ENCODE results near the gene GUCY1B1.

The GUCY1B1 gene

DNA sequence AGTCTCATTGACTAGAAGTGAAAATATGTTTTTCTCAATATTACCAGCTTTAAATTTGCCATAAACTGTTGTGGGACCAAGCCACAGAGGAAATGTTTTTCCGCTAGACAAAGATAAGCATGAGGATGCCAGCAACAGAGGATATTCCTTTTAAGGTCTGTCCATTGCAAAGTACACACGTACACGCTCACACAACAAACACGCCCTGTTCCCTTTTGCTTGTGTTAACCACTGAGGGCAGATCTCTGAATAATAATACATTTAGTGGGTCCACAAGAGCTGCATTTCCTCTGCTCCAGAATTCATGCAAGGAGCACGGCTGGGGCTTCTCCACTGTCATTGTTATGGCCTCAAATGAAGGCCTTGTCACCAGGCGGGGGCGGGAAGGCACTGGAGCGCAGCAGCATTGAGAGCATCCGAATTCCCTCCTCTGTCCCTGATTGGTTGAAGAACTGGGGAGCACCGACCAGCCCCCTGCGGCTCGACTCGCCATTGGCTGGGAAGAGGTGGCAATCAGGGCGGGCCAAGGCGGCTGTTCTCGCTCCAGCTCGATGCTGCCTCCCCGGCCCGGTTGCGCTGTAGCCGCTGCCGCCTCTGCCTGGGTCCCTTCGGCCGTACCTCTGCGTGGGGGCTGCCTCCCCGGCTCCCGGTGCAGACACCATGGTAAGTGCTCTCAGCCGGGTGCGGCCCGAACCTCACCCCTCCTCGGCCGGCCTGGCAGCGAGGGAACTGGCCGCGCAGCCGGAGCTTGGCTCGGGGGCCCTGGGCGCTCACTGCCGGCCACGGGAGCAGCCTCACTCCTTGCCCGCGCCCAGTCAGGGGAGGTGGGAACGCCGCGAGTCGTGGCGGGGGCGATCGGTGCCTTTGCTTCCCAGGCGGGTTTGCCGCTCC, at the start of gene GUCY1B1:
Gene GUCY1B1 (plus strand): TSS at position 541 of the 891 bp plus-strand sequence. CDS start 120 bp downstream, at position 661.
- peak; percentile 63 for DNase-seq

DNA sequence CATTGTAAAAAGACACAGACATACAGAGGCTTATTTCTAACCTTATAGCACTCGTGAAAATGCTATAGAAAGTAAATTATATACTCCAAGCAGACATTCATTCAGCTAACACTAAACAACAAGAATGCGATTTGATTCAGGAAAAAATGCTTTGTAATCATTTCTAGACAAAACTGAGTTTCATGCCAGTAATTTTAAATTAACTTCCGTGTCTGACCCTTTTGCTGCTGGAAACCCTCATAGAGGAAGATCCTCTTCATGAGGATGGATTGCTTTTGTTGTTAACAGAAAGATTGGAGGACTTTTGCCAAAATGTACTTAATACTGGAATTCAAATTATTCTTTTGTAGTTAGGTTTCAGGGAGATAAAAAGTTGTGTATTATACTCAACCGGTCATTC, 48.9 kb upstream of the GUCY1B1 start:
- DNase-seq = no peak

DNA sequence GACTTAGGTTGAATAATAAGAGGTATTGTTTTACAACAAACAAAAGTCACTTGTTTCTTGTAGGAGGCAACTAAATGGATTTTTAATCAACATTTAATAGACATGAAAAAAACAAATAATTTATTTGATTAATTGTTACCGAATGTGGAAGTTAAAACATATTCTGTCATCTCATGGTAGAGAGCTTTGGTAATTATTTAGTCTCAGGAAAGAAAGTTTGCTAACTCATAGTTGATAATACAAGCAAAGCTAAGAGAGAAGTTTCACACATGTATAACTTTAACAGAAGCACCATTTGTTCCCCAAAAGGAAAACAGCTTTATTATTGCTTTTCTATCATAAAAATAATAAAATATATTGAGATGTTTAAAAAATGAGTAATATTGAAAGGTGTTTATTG, 47.3 kb upstream of the GUCY1B1 start:
- no peak for DNase-seq

DNA sequence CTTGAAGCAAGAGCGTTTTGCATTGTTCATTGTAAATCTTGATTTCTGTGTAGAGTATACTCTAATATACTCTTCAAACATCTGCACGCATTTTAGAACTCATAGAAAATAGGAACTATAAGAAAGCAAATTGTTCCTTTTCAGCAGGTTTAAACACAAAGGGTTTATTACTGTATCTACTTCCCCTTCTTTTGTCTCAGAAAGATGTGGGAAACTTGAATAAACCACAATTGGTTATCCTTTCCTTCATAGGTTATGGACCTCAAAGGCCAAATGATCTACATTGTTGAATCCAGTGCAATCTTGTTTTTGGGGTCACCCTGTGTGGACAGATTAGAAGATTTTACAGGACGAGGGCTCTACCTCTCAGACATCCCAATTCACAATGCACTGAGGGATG, 46.0 kb upstream of the GUCY1B1 start:
- DNase-seq = no peak

DNA sequence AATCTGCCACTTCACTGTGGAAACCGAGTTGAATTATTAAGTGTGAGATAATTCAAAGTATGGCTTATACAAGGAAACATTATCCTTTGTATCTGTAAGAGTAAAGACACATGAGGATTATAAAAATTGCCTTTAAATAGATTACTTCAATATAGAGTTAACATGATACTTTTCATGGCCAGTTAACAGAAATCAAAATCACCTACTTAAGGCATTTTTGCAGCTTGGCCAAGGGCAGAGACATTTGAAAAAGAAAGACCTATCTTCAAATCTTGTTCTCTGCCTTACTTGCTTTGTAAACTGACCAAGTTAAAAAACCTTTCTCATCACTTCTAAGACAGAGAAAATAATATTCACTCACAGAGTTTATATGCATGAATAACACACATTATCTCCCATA, 44.9 kb upstream of the GUCY1B1 start:
- no peak for DNase-seq

DNA sequence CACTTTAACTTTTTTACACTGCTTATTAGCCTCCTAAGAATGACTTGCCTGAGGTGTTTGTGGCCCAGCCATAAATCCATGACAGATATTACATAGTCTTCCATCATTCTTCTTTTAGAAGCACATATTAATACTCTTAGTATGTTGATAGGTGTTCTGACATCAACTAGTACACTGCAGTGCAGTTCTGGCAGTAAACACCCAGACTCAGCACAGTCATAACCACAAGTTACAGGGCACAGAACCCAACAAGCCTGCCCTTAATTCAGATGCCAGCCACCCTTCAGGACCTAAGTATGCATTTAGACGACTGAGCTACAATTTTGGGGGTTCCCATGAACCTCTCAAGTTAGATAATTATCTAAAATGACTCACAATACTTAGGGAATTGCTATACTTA, 36.5 kb upstream of the GUCY1B1 start:
- no peak for DNase-seq

DNA sequence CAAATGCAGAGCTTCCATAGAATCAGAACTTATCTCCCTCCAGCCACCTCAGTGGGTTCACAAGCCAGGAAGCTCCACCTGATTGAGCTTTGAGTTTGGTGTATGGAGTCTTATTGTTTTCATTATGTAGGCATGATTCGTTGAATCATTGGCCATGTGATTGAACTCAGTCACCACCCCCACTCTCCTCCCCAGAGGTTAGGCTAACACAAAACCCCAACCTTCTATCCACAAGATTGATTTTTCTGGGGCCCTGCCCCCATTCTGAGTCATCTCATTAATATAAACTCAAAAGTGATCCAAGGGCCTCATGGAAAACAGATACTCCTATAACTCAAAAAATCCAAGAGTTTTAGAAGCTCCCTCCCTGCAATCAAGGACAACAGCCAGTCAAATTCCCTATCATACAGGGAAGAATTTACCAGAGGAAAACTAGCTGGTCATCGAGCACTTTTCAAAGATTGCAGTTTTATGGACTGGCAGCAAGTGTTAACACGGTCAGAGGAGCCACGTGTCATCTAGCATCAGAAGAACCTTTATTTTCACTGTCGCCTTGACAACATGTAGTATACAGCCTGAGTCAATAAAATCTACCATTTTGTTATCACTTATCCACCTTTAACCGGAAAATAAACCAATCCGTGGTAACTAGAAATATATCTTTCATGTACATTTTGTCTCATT, 35.9 kb upstream of the GUCY1B1 start:
- DNase-seq = no peak

DNA sequence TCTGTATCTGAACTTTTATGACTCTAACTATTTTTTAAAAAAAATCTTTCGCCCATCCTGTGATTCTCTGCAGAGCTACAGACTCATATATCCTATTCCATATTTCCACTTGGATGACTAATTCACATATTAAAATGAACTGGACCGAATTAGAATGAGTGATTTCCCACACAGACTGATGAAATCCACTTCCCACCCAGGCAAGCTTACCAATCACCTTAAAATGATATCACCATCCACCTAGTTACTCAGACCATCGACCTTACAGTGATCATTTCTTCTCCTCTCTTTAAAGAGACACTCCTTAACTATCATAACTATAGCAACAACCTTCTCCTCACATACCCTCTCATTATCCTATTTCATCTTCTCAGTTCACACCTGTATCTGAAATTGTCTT, 34.1 kb upstream of the GUCY1B1 start:
- DNase-seq = no peak

DNA sequence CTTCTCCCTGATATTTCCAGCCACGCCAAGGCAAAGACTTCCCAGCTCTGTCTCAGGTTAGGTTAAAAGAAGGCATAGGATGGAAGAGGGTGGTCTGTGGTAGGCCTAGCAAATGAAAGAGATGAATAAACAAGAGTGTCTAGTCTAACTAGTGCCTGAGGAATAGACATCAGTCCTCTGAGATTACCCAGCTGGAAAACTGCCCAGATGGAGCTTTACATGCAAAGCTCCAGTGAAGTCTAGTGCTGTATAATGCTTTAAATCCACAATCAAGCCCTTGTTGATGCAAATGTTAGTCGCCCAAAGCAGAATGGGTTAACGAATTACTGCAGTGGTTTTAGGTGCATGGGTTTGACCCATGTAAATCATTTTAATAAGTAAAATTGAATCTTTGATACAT, 24.8 kb upstream of the GUCY1B1 start:
- no peak for DNase-seq

DNA sequence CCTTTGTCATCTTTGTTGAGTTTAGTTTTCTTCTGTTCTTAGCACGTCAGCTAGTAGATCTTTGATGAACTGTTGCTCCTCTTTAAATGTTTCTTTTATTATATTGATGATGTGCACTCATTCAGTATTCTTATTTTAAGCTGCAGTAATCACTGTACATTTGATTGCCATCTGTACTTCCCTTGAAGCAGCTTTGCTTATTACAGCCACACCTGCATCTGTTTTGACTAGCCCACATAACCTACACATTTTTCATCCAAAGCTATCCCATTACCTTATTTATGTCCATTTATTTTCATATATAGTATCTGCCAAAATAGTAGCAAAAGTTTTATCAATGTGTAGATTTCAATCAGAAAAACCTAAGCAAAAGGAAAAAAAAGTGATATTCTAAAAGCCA, 23.9 kb upstream of the GUCY1B1 start:
- no peak for DNase-seq

DNA sequence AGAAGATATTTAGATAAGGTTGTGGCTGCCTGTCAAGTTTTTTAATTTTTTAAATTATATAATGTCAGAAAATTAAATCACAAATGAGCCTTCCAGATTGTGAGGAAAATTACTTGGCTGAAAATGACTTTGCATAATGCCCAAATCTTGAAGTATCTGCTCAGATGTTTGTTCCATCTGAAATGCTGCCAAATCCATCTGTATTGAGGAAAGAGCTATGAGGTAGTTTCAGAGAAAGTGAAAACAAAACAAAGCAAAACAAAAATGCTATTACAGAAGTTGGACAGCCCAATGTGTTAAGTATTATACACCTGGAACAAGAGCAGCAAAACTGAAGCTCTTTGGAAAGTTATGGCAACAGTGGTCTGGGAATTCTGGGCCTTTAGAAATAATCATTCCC, 23.3 kb upstream of the GUCY1B1 start:
- DNase-seq = no peak

DNA sequence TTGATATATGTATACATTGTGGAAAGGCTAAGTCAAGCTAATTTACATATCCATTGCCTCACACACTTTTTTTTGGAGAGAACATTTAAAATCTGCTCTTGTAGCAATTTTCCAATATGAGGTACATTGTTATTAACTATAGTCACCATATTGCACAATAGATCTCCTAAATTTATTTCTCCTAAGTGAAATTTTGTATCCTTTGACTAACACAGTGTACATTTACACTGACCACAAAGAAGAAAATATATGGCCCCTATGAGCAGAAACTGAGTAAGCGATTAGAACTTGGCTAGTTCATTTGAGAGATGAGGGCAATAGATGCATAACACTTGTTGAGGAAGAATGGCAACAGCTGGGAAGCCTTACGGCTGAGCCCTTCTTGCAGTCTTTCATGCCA, 20.3 kb upstream of the GUCY1B1 start:
- no peak for DNase-seq

DNA sequence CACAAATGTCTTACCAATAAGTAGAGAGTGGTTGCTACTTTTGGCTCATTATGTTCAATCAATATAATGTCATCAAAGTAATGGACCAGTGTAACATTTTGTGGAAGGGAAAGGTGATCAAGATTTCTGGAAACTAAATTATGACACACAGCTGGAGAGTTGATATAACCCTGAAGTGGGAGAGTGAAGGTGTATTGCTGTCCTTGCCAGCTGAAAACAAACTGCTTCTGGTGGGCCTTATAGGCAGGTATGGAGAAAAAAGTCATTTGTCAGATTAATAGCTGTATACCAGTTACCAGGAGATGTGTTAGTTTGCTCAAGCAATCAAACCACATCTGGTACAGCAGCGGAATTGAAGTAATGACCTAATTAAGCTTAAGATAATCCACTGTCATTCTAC, 17.3 kb upstream of the GUCY1B1 start:
- no peak for DNase-seq

DNA sequence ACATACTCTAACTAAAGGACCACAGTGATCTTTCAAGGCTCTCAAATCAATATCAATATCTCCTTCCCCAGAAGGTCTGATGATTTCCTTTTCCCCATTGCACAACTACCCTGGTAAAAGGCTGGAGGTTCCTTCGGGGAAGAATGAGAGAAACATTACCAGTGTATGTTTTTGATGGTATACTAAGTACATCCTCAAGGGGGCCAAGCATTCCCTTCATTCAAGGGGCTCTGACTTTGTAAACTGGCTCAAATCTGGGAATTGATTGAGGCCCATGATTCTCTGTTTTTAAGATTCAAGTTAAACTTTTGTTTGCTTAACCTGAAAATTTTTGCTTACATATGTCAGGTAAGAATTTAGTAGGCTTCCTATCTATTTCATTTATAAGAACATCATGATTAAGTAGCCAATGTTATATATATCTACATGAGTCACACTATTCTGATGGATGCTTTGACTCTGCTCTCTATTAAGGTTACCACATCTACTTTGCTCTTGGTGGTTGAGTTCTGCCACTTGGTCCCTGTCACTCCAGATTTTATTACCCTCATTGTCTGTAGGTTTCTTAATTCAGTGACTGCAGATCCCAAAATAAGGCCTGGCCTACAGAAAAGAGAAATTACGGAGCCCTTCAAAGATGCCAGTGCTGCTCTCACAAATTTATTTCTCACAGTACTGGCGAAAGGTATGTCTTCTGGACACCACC, 16.4 kb upstream of the GUCY1B1 start:
- DNase-seq = no peak

DNA sequence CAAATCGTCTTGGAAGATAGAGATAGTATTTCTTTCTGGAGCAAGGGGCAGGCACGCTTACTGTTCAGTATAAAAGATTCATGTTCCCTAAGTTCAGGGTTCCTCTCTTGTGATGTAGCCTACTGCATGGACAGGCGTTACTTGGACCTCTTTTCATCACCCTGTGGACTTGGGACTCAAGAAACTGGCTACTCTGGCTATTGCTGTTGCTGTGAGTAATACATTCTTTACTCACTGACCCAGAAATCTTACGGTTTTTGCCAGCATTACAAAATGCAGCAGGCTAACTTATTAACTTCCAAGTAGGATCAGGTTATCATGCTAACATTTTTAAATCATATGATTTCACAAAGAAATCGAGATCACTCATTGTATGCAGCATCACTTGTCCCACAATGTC, 12.8 kb upstream of the GUCY1B1 start:
- DNase-seq = no peak

DNA sequence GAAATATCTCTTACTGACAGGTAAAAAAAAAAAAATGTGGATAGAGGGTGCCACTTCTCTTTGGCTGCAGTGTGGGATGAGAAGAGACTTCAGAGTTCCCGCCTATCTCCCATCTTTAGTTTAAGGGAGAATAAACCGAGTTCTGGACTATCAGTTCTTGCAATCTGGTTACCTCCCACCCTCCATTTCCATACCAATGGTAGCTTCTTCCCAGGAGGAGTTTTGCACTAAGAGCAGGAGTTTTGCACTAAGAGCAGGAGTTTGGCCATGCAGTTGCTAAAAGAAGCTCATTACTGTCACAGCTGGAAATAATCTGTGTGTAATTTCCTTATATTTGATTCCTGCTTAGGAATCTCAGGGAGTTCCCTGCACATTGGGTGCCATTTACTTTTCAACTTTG, 10.8 kb upstream of the GUCY1B1 start:
- no peak for DNase-seq

DNA sequence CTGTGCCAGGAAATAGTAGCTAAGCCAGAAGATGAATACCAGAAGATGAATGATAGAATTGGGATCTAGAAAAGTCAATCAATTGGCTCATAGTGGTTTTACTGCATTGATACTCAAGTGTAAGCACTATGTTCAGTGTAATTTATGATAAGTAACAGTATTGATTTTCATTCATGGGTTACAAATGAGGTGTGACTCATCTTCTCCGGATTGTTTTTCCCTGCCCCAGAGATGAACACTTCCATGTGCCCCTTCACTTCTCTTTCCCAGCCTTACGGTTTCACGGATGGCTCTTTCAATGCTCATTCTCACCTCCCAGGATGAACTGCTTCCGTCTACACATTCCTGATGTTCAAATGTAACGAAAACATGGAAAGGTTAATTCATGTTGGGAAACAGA, 9.8 kb upstream of the GUCY1B1 start:
- DNase-seq = no peak

DNA sequence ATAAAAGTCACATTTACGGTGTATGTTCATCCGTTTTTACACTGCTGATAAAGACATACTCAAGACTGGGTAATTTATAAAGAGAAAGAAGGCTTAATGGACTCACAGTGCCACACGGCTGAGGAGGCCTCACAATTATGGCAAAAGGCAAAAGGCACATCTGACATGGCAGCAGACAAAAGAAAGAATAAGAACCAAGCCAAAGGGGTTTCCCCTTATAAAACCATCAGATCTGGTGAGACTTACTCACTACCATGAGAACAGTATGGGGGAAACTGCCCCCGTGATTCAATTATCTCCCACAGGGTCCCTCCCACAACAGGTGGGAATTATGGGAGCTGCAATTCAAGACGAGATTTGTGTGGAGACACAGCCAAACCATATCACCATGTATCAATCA, 7.3 kb upstream of the GUCY1B1 start:
- no peak for DNase-seq

DNA sequence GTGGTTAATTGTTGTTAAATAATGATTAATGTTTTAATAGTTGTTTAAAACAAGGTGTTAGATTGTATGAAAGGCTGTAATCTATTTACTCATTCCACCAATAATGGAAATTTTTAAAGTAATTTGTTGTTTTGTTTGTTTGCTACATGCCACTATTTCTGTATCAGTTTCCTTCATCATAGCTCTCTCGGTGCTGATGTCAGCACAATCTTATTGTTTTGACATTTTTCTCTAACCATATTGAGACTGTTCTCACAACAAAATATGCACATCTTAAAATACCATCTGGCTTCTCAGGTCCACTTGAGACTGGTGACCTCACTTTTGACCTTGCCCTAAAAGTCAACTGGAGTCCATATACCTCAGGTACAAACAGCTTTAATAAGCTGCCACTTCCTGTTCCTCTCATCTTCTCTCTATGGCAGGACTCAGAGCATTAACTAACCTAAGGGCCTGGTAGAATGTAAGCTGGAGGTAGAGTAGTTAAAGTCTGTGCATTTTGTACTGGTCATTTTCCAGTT, 1.0 kb upstream of the GUCY1B1 start:
- no peak for DNase-seq

DNA sequence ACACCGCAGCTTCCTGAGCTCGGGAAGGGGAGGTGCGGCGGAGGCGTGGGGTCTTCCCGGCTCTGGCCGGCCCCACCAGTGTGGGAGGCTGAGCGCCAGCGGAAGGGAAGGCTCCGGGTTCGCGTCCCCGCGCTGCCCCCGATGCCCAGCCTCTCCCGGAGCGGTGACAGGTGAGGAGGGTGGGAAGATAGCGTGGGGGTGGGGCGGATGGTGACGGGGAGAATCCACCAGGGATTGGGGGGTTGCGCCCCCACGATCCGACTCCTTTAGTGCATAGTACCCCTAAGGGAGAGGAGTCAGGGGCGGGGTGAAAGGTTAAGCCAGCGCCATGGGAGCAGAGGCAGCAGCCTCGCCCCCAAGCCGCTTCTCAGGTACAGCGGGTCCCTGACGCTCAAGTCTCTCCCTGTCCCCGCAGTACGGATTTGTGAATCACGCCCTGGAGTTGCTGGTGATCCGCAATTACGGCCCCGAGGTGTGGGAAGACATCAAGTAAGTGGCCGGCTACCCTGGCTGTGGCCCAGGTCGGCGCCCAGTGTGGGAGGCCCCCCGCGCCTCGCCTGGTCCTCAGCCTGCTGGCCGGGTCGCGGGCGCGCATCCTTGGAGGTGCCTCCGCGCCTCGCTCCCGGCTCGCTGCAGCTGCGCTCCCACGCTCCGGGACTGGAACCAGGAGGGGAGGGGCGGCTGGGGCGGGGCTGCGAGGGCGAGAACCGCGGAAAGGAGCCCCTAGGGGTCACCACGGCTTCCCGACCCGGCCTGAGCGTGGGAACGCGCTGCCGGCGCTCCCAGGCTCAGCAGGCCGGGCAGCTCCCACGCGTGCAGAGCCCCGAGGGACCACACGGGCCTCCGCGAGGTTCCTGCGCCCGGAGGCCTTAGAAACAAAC, 791 bp downstream of the GUCY1B1 start:
- no peak for DNase-seq

DNA sequence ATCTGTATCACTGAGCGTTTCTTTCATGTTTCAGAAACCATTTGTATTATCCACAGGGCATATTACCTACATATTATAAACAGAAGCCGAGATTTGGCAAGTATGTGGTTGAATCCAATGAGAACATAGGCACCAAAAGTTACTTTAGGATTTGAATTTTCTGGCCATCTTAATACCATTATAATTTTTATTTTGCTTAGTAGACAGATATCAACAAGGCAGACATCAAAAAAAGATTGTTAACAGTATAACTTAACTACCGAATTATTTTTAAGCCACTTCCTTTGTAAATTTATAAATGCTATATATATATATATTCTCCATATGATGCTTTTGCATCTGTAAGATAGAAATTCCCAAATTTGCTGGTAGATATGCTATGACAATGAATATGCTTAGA, 2.2 kb downstream of the GUCY1B1 start:
- DNase-seq = no peak

DNA sequence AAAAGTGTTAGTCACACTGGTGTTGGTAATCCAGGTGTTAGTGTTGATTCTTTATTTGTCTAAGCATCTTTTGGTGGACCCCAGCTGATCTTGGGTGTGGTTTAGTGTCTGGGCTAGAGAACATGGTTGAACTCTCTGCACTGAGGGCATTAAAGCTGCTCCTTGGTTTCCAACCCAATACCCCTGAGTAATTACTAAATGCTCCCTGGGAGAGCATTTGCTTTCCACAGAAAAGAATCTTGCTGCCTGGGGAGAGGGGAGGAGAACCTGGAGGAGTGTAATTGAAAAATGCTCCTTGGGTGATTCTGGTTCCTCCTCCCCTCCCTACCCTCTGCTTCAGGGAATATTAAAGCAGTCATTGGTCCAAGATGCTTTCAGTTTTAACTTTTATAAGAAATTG, 3.1 kb downstream of the GUCY1B1 start:
- no peak for DNase-seq

DNA sequence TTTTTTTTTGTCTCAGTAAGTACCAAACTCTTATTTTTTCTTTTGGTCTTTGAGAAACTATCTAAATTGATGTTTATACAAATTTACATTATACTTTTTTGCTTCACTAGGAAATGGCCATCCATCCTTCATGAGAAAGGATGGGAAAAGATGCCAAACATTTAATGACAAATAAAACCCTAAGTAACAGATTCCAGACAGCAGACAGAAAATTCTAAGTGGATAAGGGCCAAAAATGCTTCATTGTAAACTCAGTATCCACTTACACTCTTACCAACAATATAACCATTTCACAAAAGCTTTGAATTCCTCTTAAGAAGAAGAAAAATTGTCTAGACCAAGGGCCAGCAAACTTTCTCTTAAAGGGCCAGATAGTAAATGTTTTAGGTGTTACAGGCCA, 3.5 kb downstream of the GUCY1B1 start:
- DNase-seq = no peak

Measured in CD4-positive, alpha-beta T cell treated with Interleukin-4 for 4 hours (primary cell).